Activated T-cell treated with anti-CD3 and anti-CD28 coated beads for 1 hour (primary cell): ENCODE results near the gene STARD5.
A peak's percentile ranks its signal among the peaks of the same experiment; 100 is the strongest.

ENCODE experiments used
- DNase-seq: peaks from one replicate; pipeline ENCODE4 v3.0.0-alpha.2; 2020; ENCODE audit warnings: low read depth

Gene STARD5

DNA sequence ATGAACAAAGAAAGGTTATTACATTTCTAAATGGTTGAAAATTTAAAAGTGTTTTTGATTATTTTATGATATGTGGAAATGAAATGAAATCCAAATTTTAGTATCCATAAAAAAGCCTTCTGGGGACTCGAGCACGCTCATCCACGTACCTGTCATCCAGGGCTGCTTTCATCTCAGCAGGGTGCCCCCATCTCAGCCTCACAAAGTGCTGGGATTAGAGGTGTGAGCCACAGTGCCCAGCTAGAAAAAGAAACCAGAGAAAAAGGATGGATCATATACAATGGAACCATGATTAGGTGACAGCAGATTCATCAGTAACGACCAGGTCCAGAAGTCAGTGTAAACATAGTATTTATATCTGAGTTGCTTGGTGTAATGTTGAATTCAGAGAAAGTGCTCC lies 49.7 kb downstream of the STARD5 start:
- DNase-seq, result no peak

DNA sequence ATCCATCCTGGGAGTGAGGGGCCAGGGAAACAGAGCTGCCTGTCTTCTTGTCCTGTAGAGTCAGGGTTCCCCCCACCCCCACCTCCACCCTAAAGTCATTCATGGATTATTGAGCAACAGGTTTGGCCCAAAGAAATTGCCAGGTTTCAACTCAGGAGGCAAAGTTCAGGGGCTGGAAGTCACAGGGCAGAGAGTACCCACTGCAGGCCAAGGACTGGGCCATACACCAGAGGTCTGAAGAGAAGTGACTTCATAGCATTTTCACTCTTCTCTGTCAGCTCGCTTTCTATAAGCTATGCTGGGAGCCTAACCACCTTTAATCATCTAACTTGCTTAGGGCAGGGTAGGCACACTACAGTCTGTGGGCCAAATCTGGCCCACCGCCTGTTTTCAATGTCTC lies 50.1 kb downstream of the STARD5 start:
- DNase-seq, result no peak

- no peak for DNase-seq
Measured at GRCh38 chr15:81273200-81273599, 50.7 kb downstream of the STARD5 start.

GRCh38 chr15:81271761-81272644 lies 51.9 kb downstream of the STARD5 start:
- no peak for DNase-seq

GRCh38 chr15:81270781-81271491 lies 53.0 kb downstream of the STARD5 start:
- no peak for DNase-seq

DNA sequence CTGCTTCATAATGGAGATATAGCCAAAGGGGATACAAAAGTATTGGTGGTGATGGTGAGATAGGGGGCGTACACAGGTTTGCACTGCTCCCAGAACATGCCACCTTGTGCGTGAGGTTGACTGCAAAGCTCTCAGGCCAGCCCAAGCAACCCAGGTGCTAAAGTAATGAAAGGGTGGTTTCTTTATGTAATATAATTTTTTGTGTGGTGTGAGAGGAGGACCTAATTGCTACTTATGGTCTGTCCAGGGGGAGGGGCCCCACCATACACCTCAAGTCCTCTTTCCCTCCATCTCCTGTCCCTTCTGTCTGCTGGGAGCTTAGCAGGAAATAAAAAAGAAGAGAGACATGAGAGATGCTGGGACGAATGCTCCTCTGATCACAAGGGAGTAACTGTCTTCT lies 53.8 kb downstream of the STARD5 start:
- DNase-seq, result no peak

DNA sequence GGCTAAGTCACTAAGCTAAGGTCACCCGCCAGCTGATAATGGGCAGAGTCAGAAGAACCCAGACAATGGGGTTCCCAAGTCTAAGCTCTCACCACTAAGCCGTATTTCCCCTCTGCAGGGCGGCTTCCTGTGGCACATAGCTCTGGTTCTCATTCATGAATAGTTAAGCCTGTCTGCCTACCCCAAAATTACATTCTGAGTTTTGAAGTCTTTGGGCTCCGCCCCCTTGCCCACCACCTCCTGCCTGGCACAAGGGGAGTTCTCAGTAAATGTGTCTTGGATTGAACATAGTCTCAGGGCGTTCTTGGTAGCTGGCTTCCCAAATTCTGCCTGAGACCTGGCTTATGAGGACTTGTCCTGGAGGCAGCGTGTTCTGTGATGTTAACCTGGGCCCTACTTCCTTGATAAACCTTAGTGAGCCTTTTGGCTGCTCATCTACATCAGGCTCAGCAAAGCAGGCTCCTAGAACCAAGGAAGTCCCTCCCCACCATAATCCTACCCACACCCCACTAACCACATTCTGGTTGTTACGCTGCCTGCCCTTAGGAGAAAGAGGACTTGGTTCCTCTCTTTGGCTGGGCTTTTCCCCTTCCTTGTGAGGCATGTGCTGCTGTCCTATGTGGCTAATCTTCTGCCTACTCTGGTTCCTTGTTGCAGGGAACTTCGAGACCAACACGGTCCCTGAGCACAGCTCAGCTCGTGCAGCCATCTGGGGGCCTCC lies 54.9 kb downstream of the STARD5 start:
- no peak for DNase-seq

DNA sequence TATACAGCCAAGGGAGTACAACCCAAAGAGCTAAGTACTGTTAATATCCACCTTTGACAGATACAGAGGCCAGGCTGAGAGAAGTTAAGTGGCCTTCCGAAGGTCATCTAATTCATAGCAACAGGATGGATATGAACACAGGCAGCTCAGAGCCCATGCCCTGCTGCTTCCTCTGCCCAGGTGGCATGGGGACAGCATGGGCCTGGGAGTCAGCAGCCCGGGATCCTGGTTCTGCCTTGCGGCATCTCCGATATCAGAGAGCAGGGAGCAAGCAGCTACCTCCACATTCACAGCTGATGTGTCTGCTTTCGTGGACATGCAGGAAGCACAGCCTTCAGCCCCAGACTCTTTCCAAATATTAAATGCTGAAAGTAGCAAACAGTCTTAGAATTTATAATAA lies 55.6 kb downstream of the STARD5 start:
- no peak for DNase-seq

DNA sequence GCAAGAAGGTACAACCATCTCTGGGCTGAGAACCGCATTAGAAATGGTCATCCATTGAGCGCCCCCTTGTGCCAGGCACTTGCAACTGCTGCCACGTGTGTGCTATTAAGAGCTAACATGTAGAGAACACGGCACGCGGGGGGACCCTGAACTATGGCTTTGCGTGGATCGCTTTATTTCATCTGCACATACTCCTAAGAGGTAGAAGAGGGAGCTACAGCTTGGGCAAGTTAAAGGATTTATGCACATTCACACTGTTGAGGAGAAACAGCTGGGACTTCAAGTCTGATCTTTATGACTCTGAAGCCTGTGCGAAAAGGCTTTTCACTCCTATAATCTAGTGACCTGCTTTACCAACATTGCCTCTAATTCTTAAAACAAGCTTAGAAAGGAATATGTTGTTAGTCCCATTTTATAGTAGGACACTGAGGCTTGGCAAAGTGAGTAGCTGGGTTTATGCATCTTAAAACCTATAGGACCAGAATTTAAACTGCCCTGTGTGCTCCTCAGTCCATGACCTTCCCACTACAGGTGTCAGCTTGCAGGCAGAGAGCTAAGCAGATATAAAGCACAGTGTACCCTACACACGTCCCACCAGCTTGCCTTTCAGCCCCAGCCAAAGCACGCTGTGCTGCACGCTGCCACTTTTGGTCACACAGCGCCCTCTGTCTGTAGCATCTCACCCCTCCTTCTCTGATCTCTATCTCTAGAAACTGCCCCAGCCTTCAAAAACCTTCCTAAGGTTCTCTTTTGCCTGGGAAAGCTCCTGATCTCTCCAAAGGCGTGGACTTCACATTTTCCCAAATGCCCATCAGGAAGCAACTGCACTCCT lies 57.8 kb downstream of the STARD5 start:
- peak; percentile 80 for DNase-seq

- DNase-seq, result no peak
Measured at GRCh38 chr15:81265256-81265943, 58.5 kb downstream of the STARD5 start.

- no peak for DNase-seq
Measured at GRCh38 chr15:81264072-81264857, 59.7 kb downstream of the STARD5 start.

DNA sequence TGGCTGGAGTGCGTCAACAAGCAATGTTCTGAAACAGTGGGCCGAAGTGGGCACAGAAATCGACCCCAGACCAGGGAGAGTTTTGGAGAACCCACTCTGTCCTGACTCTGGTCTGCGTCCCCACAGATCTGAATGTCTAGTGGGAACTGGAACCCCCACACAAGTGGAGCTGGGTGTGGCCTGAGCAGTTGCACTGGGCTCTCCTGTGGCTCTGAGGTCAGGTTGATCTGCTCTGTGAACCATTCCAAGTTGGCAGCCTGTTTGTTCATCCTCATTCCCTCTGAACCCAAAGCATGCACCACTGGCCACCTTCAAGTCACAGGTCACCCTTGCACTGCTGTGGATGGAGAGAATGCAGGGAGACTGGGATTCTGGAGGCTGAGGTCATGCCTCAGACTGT lies 60.5 kb downstream of the STARD5 start:
- DNase-seq, result no peak

GRCh38 chr15:81261172-81261811 lies 62.6 kb downstream of the STARD5 start:
- DNase-seq, result no peak

GRCh38 chr15:81259760-81260298 lies 64.1 kb downstream of the STARD5 start:
- DNase-seq, result no peak
